HCT116 (cell line): ENCODE measurements around the gene DCAF4L1. TPM values are rescaled to one million over a fixed set of nuclear protein-coding genes. Genes with fewer than 3 reads are reported as not detected.

ENCODE experiments used
- ATAC-seq: fragments of 200-7000 bp; cut with Tn5 transposase; 2 replicates; pipeline ENCODE4 v1.9.1; 2020; ENCODE audit warnings: mild to moderate bottlenecking, moderate library complexity
- BruUV-seq: library from RNA; stranded (reverse); fragments of 400-500 nt; replicated peaks from 2 replicates; lab custom pipeline; 2021; lab: Mats Ljungman, UMichigan
- CTCF ChIA-PET: fragments of 300-600 bp; sonication (Branson Sonifier 250); formaldehyde crosslinking; loops from one replicate; lab custom pipeline; 2021; ENCODE audit warnings: antibody characterized with exemption; lab: Charles Lee
- POLR2A ChIA-PET: fragments of 300-600, 350-600 bp; sonication (Branson Sonifier 250); formaldehyde crosslinking; loops from one replicate; lab custom pipeline; 2021; ENCODE audit warnings: antibody characterized with exemption; lab: Charles Lee
- RAD21 ChIA-PET, 2 experiments: fragments of 300-600 bp; sonication (Branson Sonifier 250); formaldehyde crosslinking; loops; one replicate each; lab custom pipeline; 2023; ENCODE audit warnings: low total read pairs in 2 of 2; ENCODE audit not compliant: uncharacterized antibody in 2 of 2, unreplicated experiment in 2 of 2, low non-redundant PET in 1 of 2; lab: Charles Lee
- DNase-seq: peaks from one replicate; pipeline ENCODE4 v3.0.0-alpha.2; 2010; ENCODE audit warnings: low read depth, low spot score
- H2AFZ ChIP-seq: fragments of 200-600 bp; shearing (Covaris generic), sonication (generic); 2 replicates; pipeline ENCODE4 v1.6.1; 2017; ENCODE audit warnings: low read depth, mixed run types, mixed read lengths, antibody characterized with exemption, low read length; ENCODE audit not compliant: poor library complexity, severe bottlenecking
- H3K27ac ChIP-seq: 2 replicates; pipeline ENCODE4 v1.5.1; 2012; ENCODE audit warnings: low read depth, low read length
- H3K27me3 ChIP-seq: fragments of 200-600 bp; sonication (generic); 2 replicates; pipeline ENCODE4 v1.6.1; 2016; ENCODE audit warnings: mixed run types, low read length, mixed read lengths; ENCODE audit not compliant: insufficient read depth
- H3K36me3 ChIP-seq, 2 experiments: fragments of 200-500 bp in 1 of 2; fragments of 200-600 bp in 1 of 2; sonication (Bioruptor generic) in 1 of 2; sonication (generic) in 1 of 2; 2 replicates each; pipeline versions ENCODE4 v1.5.1 to v1.6.1; 2014 to 2016; ENCODE audit warnings: low read length in 2 of 2, inconsistent platforms in 1 of 2, mixed read lengths in 1 of 2, mixed run types in 1 of 2; ENCODE audit not compliant: insufficient read depth in 2 of 2, control insufficient read depth in 1 of 2
- H3K4me1 ChIP-seq, 2 experiments: fragments of 200-600 bp in 1 of 2; sonication (generic) in 1 of 2; 2 replicates each; pipeline versions ENCODE4 v1.5.1 to v1.6.1; 2012 to 2017; ENCODE audit warnings: low read length in 2 of 2, inconsistent platforms in 1 of 2, mild to moderate bottlenecking in 1 of 2, mixed read lengths in 1 of 2, mixed run types in 1 of 2, moderate library complexity in 1 of 2; ENCODE audit not compliant: insufficient read depth in 2 of 2, control insufficient read depth in 1 of 2
- H3K4me2 ChIP-seq: fragments of 200-600 bp; sonication (generic); 2 replicates; pipeline ENCODE4 v1.6.1; 2017; ENCODE audit warnings: mixed run types, low read length, mixed read lengths
- H3K4me3 ChIP-seq, 2 experiments: fragments of 200-600 bp in 1 of 2; sonication (generic) in 1 of 2; replicated peaks in 1 of 2; 2 replicates each; pipeline ENCODE4 v1.5.1; 2011 to 2016; ENCODE audit warnings: low read length in 2 of 2, control low read depth in 1 of 2, low read depth in 1 of 2, mild to moderate bottlenecking in 1 of 2, mixed read lengths in 1 of 2, mixed run types in 1 of 2
- H3K79me2 ChIP-seq: fragments of 200-600 bp; sonication (generic); 2 replicates; pipeline ENCODE4 v1.6.1; 2017; ENCODE audit warnings: mild to moderate bottlenecking, mixed run types, low read length, moderate library complexity, mixed read lengths; ENCODE audit not compliant: insufficient read depth
- H3K9ac ChIP-seq: fragments of 200-600 bp; sonication (generic); 2 replicates; pipeline ENCODE4 v1.6.1; 2016; ENCODE audit warnings: low read length, mixed read lengths
- H3K9me2 ChIP-seq: fragments of 200-600 bp; sonication (generic), shearing (Covaris generic); 2 replicates; pipeline ENCODE4 v1.6.1; 2017; ENCODE audit warnings: mixed run types, mild to moderate bottlenecking, moderate library complexity; ENCODE audit not compliant: insufficient read depth
- H3K9me3 ChIP-seq, 2 experiments: fragments of 200-500 bp in 1 of 2; fragments of 200-600 bp in 1 of 2; sonication (Bioruptor generic) in 1 of 2; sonication (generic) in 1 of 2; 2 replicates each; pipeline ENCODE4 v1.6.1; 2014 to 2017; ENCODE audit warnings: low read length in 2 of 2, mixed read lengths in 2 of 2, inconsistent platforms in 1 of 2, low read depth in 1 of 2, mild to moderate bottlenecking in 1 of 2, mixed run types in 1 of 2, moderate library complexity in 1 of 2; ENCODE audit not compliant: control insufficient read depth in 1 of 2, insufficient read depth in 1 of 2
- H4K20me1 ChIP-seq: fragments of 200-600 bp; sonication (generic), shearing (Covaris generic); 2 replicates; pipeline ENCODE4 v1.6.1; 2017; ENCODE audit warnings: mixed run types, mild to moderate bottlenecking, moderate library complexity; ENCODE audit not compliant: insufficient read depth
- CBX3 ChIP-seq: IDR thresholded peaks from 2 replicates; pipeline ENCODE4 v1.6.1; 2012; ENCODE audit warnings: low read depth
- CEBPB ChIP-seq: IDR thresholded peaks from 2 replicates; pipeline ENCODE4 v1.6.1; 2012; ENCODE audit warnings: low read depth
- EGR1 ChIP-seq: IDR thresholded peaks from 2 replicates; pipeline ENCODE4 v1.6.1; 2012; ENCODE audit warnings: low read depth
- ELF1 ChIP-seq: IDR thresholded peaks from 2 replicates; pipeline ENCODE4 v1.6.1; 2012; ENCODE audit warnings: low read depth, borderline replicate concordance
- EZH2 ChIP-seq: fragments of 200-600 bp; sonication (generic); IDR thresholded peaks from 2 replicates; pipeline ENCODE4 v1.6.1; 2017; ENCODE audit warnings: antibody characterized with exemption, mixed run types
- EZH2phosphoT487 ChIP-seq: fragments of 200-600 bp; IDR thresholded peaks from 2 replicates; pipeline ENCODE4 v1.6.1; 2018; ENCODE audit warnings: antibody characterized with exemption, borderline replicate concordance
- FOSL1 ChIP-seq: IDR thresholded peaks from 2 replicates; pipeline ENCODE4 v1.6.1; 2012; ENCODE audit warnings: low read depth
- JUND ChIP-seq: IDR thresholded peaks from 2 replicates; pipeline ENCODE4 v1.6.1; 2012
- MAX ChIP-seq: IDR thresholded peaks from 2 replicates; pipeline ENCODE4 v1.6.1; 2012
- POLR2A ChIP-seq: IDR thresholded peaks from 2 replicates; pipeline ENCODE4 v1.7.0; 2011; ENCODE audit warnings: borderline replicate concordance; ENCODE audit not compliant: insufficient read depth, insufficient read length; ENCODE audit errors: extremely low read depth
- POLR2AphosphoS5 ChIP-seq: IDR thresholded peaks from 2 replicates; pipeline ENCODE4 v1.6.1; 2011; ENCODE audit warnings: mild to moderate bottlenecking, low read depth, low read length, moderate library complexity
- SIN3A ChIP-seq: IDR thresholded peaks from 2 replicates; pipeline ENCODE4 v1.6.1; 2012; ENCODE audit warnings: low read depth
- SP1 ChIP-seq: IDR thresholded peaks from 2 replicates; pipeline ENCODE4 v1.6.1; 2012; ENCODE audit warnings: low read depth
- YY1 ChIP-seq: IDR thresholded peaks from 2 replicates; pipeline ENCODE4 v1.6.1; 2011; ENCODE audit warnings: low read length, low read depth, moderate library complexity, mild to moderate bottlenecking; ENCODE audit not compliant: insufficient replicate concordance; ENCODE audit errors: extremely low read depth
- ZFX ChIP-seq: fragments of 450-650 bp; IDR thresholded peaks from 2 replicates; pipeline ENCODE4 v1.6.1; 2017
- ZNF274 ChIP-seq: fragments of 200-500 bp; sonication (Bioruptor generic); IDR thresholded peaks from 2 replicates; pipeline ENCODE4 v1.6.1; 2014; ENCODE audit warnings: mild to moderate bottlenecking, low read depth, low read length, inconsistent platforms
- intact Hi-C: fragments of 100-400 bp; cut with micrococcal nuclease; formaldehyde crosslinking; loops from 2 replicates; pipeline ENCODE4 v1.10.0; 2022
- total RNA-seq: library from RNA; stranded (reverse); gene quantifications from one replicate; pipeline ENCODE4 v1.2.1, GENCODE V29; 2021; ENCODE audit not compliant: unreplicated experiment
- TF ChIP-seq, protein P1 (sequence below): IDR thresholded peaks from 2 replicates; pipeline ENCODE4 v1.6.1; 2012
- TF ChIP-seq, protein P2 (sequence below), 3 experiments: fragments of 200-600 bp in 1 of 3; sonication (generic) in 1 of 3; IDR thresholded peaks in 2 of 3; conservative IDR thresholded peaks in 1 of 3; 2 replicates each; pipeline ENCODE4 v1.5.1; 2012 to 2017; ENCODE audit warnings: low read depth in 2 of 3, low read length in 2 of 3, antibody characterized with exemption in 1 of 3, borderline replicate concordance in 1 of 3, control low read depth in 1 of 3, mild to moderate bottlenecking in 1 of 3, mixed read lengths in 1 of 3, mixed run types in 1 of 3, moderate library complexity in 1 of 3; ENCODE audit not compliant: insufficient read depth in 1 of 3
- TF ChIP-seq, protein P3 (sequence below): IDR thresholded peaks from 2 replicates; pipeline ENCODE4 v1.6.1; 2012; ENCODE audit warnings: low read depth

The DCAF4L1 gene
- total RNA-seq, 1 experiment from 2014 or later: 0.39 TPM

DNA sequence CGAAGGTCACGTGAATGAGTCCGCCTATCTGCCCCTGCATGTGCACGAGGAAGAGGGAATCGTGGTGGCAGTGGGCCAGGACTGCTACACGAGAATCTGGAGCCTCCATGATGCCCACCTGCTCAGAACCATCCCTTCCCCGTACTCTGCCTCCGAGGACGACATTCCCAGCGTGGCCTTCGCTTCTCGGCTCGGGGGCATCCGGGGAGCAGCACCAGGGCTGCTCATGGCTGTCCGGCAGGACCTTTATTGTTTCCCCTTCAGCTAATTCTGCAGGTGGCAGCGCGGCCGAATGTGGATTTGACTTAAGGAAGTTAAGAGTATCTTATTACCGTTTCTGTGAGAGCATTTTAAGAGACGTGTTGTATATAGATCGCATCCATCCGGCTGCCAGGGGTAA, 1.2 kb downstream of the DCAF4L1 start:
- no peaks in the 10 kb centered on the region for H3K36me3 ChIP-seq
- no peak overlapping the region for H2AFZ ChIP-seq
- CTCF ChIA-PET: no interaction called here
- BruUV-seq: no TSS peak
- H3K9me2 ChIP-seq: no peaks in the 10 kb centered on the region
- H3K27ac ChIP-seq: no peak overlapping the region
- no peaks in the 10 kb centered on the region for H3K27me3 ChIP-seq
- no peak overlapping the region for H3K9ac ChIP-seq
- RAD21 ChIA-PET: no interaction called here
- POLR2A ChIA-PET: no interaction called here
- no peaks in the 10 kb centered on the region for H3K9me3 ChIP-seq
- H3K4me1 ChIP-seq: no peaks in the 10 kb centered on the region
- H3K4me2 ChIP-seq: no peak overlapping the region
- intact Hi-C loops: no loop called here
- no peak for DNase-seq
- H3K79me2 ChIP-seq: no peaks in the 10 kb centered on the region
- H4K20me1 ChIP-seq: no peaks in the 10 kb centered on the region
- no peak for ATAC-seq
- H3K4me3 ChIP-seq: no peak overlapping the region
- TF ChIP-seq ELF1: no peak
- no peak for TF ChIP-seq YY1
- TF ChIP-seq, protein P1, sequence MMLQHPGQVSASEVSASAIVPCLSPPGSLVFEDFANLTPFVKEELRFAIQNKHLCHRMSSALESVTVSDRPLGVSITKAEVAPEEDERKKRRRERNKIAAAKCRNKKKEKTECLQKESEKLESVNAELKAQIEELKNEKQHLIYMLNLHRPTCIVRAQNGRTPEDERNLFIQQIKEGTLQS: no peak
- no peak for TF ChIP-seq EZH2
- no peak for TF ChIP-seq SIN3A
- TF ChIP-seq EGR1: no peak
- TF ChIP-seq CEBPB: no peak
- TF ChIP-seq ZNF274: no peak
- TF ChIP-seq MAX: no peak
- TF ChIP-seq FOSL1: no peak
- TF ChIP-seq POLR2A: no peak

DNA sequence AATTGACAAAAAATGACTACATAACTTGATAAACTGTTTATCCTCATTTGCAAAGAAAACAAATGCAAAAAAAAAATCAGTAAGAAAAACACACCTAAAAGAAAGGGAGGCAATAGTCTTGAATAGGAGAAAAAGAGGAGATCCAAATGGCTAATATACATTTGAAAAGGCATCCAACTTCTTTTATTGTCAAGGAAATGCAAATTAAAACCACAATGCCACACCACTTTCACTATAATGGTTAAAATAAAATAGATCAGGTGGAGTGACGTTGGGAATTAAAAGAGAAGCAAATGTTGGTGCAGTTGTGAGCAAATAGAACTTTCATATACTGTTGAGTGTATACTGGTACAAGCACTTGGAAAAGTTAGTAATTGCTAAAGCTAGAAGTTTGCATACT, 3.6 kb downstream of the DCAF4L1 start:
- no TSS peak for BruUV-seq
- no peaks in the 10 kb centered on the region for H3K36me3 ChIP-seq
- CTCF ChIA-PET: no interaction called here
- no peaks in the 10 kb centered on the region for H3K9me2 ChIP-seq
- H3K27ac ChIP-seq: no peak overlapping the region
- POLR2A ChIA-PET: no interaction called here
- intact Hi-C loops: no loop called here
- ATAC-seq: no peak
- H3K4me3 ChIP-seq: no peak overlapping the region
- no peak overlapping the region for H3K9ac ChIP-seq
- H3K79me2 ChIP-seq: no peaks in the 10 kb centered on the region
- no peak for DNase-seq
- RAD21 ChIA-PET: no interaction called here
- no peaks in the 10 kb centered on the region for H3K9me3 ChIP-seq
- no peaks in the 10 kb centered on the region for H3K27me3 ChIP-seq
- H3K4me1 ChIP-seq: peaks cover 0 to 5% of the 10 kb centered on the region in 2 experiments; a peak in 1 of 4 replicates
- no peaks in the 10 kb centered on the region for H4K20me1 ChIP-seq
- no peak overlapping the region for H3K4me2 ChIP-seq
- no peak overlapping the region for H2AFZ ChIP-seq
- no peak for TF ChIP-seq CBX3
- TF ChIP-seq, protein P2, sequence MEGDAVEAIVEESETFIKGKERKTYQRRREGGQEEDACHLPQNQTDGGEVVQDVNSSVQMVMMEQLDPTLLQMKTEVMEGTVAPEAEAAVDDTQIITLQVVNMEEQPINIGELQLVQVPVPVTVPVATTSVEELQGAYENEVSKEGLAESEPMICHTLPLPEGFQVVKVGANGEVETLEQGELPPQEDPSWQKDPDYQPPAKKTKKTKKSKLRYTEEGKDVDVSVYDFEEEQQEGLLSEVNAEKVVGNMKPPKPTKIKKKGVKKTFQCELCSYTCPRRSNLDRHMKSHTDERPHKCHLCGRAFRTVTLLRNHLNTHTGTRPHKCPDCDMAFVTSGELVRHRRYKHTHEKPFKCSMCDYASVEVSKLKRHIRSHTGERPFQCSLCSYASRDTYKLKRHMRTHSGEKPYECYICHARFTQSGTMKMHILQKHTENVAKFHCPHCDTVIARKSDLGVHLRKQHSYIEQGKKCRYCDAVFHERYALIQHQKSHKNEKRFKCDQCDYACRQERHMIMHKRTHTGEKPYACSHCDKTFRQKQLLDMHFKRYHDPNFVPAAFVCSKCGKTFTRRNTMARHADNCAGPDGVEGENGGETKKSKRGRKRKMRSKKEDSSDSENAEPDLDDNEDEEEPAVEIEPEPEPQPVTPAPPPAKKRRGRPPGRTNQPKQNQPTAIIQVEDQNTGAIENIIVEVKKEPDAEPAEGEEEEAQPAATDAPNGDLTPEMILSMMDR (IDR thresholded peaks at IDR 0.05 in 2 of 3, conservative IDR thresholded peaks at IDR 0.05 in 1 of 3; ENCODE audit: borderline replicate concordance in 1 of 3, insufficient read depth in 1 of 3, low read depth in 2 of 3, low read length in 2 of 3): no peak
- TF ChIP-seq POLR2AphosphoS5: no peak
- no peak for TF ChIP-seq EZH2phosphoT487
- TF ChIP-seq JUND: no peak
- no peak for TF ChIP-seq ZFX
- no peak for TF ChIP-seq EGR1
- no peak for TF ChIP-seq SP1
- TF ChIP-seq, protein P3, sequence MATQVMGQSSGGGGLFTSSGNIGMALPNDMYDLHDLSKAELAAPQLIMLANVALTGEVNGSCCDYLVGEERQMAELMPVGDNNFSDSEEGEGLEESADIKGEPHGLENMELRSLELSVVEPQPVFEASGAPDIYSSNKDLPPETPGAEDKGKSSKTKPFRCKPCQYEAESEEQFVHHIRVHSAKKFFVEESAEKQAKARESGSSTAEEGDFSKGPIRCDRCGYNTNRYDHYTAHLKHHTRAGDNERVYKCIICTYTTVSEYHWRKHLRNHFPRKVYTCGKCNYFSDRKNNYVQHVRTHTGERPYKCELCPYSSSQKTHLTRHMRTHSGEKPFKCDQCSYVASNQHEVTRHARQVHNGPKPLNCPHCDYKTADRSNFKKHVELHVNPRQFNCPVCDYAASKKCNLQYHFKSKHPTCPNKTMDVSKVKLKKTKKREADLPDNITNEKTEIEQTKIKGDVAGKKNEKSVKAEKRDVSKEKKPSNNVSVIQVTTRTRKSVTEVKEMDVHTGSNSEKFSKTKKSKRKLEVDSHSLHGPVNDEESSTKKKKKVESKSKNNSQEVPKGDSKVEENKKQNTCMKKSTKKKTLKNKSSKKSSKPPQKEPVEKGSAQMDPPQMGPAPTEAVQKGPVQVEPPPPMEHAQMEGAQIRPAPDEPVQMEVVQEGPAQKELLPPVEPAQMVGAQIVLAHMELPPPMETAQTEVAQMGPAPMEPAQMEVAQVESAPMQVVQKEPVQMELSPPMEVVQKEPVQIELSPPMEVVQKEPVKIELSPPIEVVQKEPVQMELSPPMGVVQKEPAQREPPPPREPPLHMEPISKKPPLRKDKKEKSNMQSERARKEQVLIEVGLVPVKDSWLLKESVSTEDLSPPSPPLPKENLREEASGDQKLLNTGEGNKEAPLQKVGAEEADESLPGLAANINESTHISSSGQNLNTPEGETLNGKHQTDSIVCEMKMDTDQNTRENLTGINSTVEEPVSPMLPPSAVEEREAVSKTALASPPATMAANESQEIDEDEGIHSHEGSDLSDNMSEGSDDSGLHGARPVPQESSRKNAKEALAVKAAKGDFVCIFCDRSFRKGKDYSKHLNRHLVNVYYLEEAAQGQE: no peak
- no peak for TF ChIP-seq CEBPB
- no peak for TF ChIP-seq POLR2A
